Measurements from ENCODE around the gene SNN. TPM values are rescaled to one million over a fixed set of nuclear protein-coding genes. Genes with fewer than 3 reads are reported as not detected.

The SNN gene
- 12.2 and 12.9 TPM in 2 replicates for total RNA-seq

DNA sequence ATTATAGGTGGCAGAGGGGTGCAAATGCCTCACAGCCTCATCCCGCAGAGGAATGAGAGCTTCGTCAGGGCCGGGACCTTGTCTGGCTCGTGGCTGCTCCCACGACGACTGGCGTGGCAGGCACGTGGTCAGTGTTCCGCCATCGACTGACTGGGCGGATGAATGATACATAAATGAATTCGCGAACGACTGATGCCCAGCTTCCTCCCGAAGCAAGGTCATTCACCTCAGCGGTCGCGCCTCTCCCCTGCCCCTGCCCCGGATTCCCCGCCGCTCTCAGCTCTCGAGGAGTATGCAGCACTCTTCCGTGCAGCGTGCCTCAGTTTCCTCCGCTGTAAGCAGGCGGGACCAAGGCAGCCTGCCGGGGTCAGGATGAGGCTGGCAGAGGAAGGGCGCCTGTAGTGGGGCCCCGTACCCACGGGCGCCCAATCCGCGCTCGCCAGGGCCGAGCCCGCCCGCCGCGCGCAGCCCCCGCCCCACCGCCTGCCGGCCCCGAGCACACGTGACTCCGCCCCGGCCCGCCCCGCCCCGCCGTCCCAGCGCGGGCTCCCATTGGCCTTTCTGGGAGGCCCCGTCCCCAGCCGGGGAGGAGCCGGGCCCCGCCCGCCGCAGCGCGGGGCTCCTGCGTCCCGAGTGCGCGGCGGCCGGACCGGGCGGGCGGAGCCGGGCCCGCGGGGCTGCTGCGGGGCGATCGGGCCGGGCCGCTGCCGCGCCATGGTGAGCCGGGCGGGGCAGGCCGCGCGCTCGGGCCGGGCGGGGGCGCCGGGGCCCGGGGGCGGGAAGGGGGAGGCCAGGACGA is at the start of gene SNN:
SNN (plus strand) TSS at position 632 of the 799 bp plus-strand sequence. CDS start 7,605 bp downstream, outside the sequence.

Other genes with a start within 250 kb of the SNN start
- gene LITAF, start 81.5 kb upstream of the SNN start, total RNA-seq: 72.3 and 80.6 TPM in 2 replicates
- gene TXNDC11, start 74.4 kb downstream of the SNN start, total RNA-seq: 35.1 and 35.3 TPM in 2 replicates
- 42.3 and 42.5 TPM in 2 replicates for gene ZC3H7A, start 128.8 kb downstream of the SNN start, total RNA-seq
- 172 and 173 TPM in 2 replicates for gene RSL1D1, start 183.1 kb downstream of the SNN start, total RNA-seq
- gene GSPT1, start 247.5 kb downstream of the SNN start, total RNA-seq: 119 and 129 TPM in 2 replicates

All from articular chondrocyte of knee joint (primary cell).